PC-3 (cell line): ENCODE data around the gene ULBP1.
"Not testable (repeated sequence)": the region's sequence is repeated elsewhere in the genome, so short reads cannot be mapped to it uniquely, and the experiment has no call there.

Experiments
- EZH2 ChIP-seq: fragments of 300-600 bp; sonication (generic); IDR thresholded peaks from one replicate; pipeline ENCODE4 v1.6.1; 2017; ENCODE audit warnings: antibody characterized with exemption, mild to moderate bottlenecking, low read length; ENCODE audit not compliant: unreplicated experiment
- EZH2phosphoT487 ChIP-seq: fragments of 300-600 bp; sonication (generic); IDR thresholded peaks from 2 replicates; pipeline ENCODE4 v1.6.1; 2018; ENCODE audit warnings: mild to moderate bottlenecking, antibody characterized with exemption, low read length, borderline replicate concordance
- TF ChIP-seq, protein P1 (sequence below): fragments of 300-600 bp; sonication (generic); conservative IDR thresholded peaks from 2 replicates; pipeline ENCODE4 v1.5.1; 2017; ENCODE audit warnings: antibody characterized with exemption, low read depth, mild to moderate bottlenecking, low read length

DNA sequence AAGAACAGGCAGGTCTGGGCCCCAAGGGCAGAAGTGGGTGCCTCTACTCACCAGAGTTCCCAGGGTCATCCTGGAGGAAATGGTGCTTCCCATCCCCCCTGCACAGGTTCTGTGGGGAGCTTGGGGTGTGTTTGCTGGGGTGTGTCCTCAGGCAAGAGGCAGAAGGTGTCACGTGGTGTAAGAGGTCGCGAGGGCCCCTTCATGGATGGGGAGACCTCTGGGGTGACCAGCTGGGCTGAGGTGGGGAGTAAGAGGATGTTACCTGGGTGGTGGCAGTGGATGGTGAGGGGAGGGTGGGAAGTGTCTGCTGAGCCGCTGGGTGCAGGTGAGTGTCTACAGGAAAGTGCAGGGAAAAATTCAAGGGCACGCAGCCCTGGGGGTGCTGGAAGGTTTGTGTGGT lies 41.7 kb upstream of the ULBP1 start:
- TF ChIP-seq EZH2, EZH2phosphoT487: not testable (repeated sequence)
- TF ChIP-seq, protein P1, sequence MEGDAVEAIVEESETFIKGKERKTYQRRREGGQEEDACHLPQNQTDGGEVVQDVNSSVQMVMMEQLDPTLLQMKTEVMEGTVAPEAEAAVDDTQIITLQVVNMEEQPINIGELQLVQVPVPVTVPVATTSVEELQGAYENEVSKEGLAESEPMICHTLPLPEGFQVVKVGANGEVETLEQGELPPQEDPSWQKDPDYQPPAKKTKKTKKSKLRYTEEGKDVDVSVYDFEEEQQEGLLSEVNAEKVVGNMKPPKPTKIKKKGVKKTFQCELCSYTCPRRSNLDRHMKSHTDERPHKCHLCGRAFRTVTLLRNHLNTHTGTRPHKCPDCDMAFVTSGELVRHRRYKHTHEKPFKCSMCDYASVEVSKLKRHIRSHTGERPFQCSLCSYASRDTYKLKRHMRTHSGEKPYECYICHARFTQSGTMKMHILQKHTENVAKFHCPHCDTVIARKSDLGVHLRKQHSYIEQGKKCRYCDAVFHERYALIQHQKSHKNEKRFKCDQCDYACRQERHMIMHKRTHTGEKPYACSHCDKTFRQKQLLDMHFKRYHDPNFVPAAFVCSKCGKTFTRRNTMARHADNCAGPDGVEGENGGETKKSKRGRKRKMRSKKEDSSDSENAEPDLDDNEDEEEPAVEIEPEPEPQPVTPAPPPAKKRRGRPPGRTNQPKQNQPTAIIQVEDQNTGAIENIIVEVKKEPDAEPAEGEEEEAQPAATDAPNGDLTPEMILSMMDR: not testable (repeated sequence)
